Central memory CD4-positive, alpha-beta T cell (primary cell): ENCODE data around the gene TMA7.
"Not testable (repeated sequence)": the region's sequence is repeated elsewhere in the genome, so short reads cannot be mapped to it uniquely, and the experiment has no call there.

Source experiments
- DNase-seq: peaks from one replicate; pipeline ENCODE4 v3.0.0; 2022

Gene TMA7

DNA sequence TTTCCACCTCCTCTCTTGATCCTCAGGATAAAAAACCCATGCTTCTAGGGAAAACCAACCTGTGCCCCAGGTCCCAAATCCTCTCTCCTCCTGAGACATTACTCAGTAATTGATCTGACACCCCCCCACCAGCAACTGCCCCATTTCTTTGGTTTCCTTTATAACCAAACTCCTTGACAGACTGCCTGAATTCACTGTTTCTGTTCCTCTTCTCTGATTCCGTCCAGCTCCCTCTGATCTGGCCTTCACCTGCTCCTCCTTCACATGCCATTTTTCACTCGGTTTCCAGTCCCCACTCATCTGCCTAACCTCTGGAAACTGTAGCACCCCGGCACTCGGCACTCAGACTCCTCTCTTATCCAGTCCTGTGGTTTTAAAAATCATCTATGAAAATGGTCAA is 2.2 kb upstream of the TMA7 start:
- DNase-seq: no peak

DNA sequence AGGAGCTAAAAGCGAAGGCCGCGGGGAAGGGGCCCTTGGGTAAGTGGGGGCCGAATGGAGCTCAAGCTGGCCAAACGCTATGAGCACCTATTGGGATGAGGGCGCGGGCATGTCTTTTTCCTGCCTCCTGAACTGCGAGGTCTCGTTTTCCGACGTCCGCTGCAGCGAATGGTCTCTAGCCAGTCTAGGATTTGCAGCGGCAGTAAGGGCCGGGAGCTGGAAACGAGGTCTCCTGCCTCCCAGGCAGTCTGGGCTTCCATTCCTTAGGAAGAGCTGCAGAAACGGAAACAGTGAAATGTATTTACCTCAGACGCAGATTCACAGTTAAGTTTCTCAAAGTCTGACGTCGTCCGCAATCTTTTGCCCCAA is 517 bp downstream of the TMA7 start:
- DNase-seq: peak; percentile 37

DNA sequence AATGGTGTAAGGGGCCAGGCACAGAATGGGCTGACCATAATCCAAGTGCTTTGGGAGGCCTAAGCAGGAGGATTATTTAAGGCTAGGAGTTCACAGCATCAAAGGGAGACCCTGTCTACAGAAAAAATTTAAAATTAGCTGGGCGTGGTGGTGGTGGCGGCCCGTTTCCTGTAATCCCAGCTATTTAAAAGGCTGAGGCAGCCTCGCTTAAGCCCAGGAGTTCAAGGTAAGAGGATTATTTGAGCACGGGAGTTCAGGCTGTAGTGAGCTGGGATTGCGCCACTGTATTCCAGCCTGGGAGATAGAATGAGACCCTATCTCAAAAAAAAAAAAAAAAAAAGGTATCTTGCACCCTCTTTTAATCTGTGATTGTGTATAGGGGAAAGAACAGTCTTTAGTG is 1.9 kb downstream of the TMA7 start:
- no peak for DNase-seq

GRCh38 chr3:48445277-48445882 is 5.3 kb downstream of the TMA7 start:
- DNase-seq: no peak

- no peak for DNase-seq
These were observed 6.0 kb downstream of the TMA7 start for GRCh38 chr3:48446043-48446424.

GRCh38 chr3:48446425-48447193 is 6.6 kb downstream of the TMA7 start, which contains the start of gene ATRIP:
Gene ATRIP (plus strand): TSS chr3:48446737. CDS start chr3:48446846, 109 bp downstream.
- DNase-seq: peak; percentile 80

GRCh38 chr3:48451270-48451669 is 11.2 kb downstream of the TMA7 start:
- no peak for DNase-seq

GRCh38 chr3:48456456-48456855 is 16.4 kb downstream of the TMA7 start:
- no peak for DNase-seq

DNA sequence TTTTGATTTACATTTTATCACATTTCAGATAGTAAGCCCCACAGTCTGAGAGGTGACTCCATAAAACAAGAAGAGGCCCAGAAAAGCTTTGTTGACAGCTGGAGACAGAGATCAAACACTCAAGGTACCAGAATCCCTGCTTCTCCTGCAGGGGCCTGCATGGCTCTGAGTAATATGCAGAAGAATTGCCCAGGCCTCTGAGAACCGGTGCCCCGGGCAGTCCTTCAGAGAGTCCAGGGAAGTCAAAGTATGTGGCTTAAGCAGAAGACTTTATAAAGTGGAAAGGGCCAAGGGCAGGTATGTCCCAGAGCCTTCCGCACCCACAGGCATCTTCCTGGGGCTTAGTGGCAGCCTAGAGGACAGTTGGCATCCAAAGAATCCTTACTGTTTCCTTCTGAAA is 19.3 kb downstream of the TMA7 start:
- no peak for DNase-seq

GRCh38 chr3:48459773-48460516 is 19.9 kb downstream of the TMA7 start:
- DNase-seq: no peak

GRCh38 chr3:48460517-48460902 is 20.5 kb downstream of the TMA7 start:
- DNase-seq: no peak

DNA sequence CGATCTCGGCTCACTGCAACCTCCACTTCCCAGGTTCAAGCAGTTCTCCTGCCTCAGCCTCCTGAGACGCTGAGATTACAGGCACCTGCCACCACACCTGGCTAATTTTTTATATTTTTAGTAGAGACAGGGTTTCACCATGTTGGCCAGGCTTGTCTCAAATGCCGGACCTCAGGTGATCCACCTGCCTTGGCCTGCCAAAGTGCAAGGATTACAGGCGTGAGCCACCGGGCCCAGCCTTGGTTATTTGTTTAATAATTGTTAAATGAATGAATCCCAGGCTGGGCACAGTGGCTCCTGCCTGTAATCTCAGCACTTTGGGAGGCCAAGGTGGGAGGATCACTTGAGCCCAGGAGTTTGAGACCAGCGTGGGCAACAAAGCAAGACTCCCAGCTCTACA is 21.7 kb downstream of the TMA7 start:
- not testable (repeated sequence) for DNase-seq

DNA sequence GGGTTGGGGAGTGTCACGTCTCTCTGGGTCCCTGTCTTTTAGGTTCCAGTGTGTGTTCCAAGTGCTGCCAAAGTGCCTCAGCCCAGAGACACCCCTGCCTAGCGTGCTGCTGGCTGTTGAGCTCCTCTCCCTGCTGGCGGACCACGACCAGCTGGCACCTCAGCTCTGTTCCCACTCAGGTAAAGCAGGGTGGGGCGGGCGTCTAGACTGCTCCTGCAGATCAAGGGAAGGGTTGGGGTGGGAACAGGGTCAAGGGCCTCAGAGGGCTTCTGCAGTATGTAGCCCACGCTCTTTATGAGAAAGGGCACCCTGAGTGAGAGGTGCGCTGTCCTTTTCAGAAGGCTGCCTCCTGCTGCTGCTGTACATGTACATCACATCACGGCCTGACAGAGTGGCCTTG is 23.6 kb downstream of the TMA7 start:
- DNase-seq: no peak

- DNase-seq: no peak
These were observed 24.7 kb downstream of the TMA7 start for GRCh38 chr3:48464713-48465221.

DNA sequence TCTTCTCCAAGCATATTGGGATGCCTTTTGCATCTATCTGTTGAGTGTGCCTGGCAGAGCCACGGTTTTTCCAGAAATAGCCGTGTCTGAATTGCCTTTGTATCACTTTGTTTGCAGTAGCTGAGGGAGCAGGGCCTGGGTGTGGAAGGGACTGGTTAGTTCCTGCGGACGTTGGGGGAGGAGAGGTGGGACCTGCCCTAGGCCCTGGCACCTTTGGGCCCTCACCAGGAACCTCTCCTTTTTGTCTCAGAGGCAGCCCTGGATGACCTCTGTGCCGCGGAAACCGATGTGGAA is 25.1 kb downstream of the TMA7 start:
- DNase-seq: no peak

DNA sequence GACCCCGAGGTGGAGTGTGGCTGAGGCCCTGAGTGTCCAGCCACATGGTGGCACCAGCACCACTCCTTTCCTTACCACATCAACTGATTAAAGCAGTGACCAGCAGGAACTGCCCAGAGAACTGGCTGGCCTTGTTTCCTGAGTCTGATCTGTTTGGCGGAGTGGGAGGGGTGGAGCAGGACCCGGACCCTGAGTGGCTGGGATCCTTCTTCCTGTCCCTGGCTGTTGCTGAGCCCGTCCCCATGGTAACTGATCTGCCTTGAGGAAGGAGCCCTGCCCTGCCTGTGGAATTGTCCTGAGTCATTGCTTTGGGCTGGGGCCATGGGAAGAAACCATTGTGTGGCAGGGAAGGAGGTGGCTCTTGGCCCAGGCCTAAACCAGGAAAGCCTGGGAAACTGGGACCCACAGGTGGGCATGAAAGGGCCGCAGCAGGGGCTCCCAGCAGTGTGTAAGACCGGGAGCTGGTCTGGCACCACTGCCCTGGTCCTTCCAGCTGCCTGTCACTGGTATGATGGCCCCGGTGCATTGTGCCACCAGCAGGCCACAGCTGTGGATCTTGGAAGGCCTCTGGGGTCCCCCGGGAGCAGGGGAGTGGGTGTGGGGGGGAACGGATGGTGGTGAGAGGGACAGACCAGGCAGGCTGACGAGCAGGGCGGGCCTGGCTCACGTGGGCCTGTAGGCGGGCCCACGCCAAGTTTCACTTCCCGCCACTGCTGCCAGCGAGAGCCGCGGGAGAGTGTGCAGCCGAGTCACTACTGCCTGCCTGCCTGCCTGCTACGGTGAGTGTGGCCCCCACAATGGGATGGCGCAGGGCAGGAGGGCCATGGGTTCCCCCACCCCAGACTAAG is 25.7 kb downstream of the TMA7 start:
- DNase-seq: peak; percentile 77

- DNase-seq: peak; percentile 14
These were observed 26.5 kb downstream of the TMA7 start for GRCh38 chr3:48466386-48467109.

GRCh38 chr3:48467110-48467454 is 27.0 kb downstream of the TMA7 start:
- no peak for DNase-seq

DNA sequence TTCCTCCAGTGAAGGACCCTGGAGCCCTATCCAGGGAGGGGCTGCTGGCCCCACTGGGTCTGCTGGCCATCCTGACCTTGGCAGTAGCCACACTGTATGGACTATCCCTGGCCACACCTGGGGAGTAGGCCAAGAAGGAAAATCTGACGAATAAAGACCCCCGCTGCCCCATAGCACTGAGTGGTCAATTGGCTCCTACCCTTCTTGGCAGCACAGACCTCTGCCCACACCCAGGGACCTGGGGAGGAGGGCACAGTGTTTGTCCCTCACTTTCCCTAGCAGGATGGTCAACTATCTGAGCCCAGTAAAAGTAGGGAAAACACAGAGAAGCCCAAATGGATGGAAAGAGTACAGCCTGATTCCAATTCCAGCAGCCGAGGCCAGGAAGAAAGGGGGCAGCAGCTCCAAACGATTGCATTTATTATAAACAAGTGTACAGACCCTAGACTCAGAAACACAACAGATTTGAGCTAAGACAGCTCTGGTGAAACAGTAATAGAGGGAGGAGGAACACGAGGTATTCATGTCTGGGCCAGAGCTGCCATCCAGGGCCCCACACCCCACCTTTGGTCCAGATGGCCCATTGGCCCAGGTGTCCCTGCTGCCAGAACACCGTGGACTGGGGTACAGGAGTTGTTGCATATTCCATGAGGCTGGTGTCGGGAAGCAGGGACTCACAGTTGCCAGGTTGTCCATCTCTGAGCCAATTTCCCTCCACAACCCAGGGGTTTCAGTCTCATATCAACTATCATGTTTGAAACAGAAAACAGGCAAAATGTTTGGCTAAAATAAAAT is 27.6 kb downstream of the TMA7 start:
- DNase-seq: no peak

DNA sequence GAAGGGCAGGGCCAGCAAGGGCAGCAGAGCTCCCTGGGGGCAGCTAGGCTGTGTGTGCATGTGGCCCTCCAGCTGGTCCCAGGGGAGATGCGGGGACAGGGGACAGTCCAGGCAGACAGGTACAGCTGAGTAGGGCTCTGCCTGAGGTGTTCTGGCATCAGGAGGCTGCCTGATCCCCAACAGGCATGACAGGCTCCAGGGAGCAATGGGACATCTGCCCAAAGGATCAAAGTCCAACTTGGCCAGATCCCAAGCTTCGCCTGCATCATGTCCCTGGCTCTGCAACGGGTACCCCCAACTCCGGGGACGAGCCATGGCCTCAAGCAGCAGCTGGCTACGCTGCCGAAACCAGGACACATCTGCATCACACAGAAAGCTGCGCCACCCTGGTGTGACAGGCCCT is 28.3 kb downstream of the TMA7 start:
- no peak for DNase-seq
